ENCODE results near the gene GPN1. TPM values are rescaled to one million over a fixed set of nuclear protein-coding genes. Genes with fewer than 3 reads are reported as not detected.

The GPN1 gene
- polyA plus RNA-seq, 2 of the 4 experiments (the other 2 are of a cell fraction), result 59.8 to 98.9 TPM

- Histone ChIP-seq H3K27ac (no peak overlapping the region), H3K9me3 (no peaks in the 10 kb centered on the region), H3K4me2 (no peak overlapping the region), H3K4me1 (peaks cover 6% of the 10 kb centered on the region), H3K4me3 (no peak overlapping the region)
- 91% methylated on average over 2 of the region's 2 CpGs for WGBS (ENCODE audit: missing lambda C conversion rate)
- no peak for TF ChIP-seq MAX (IDR thresholded peaks at IDR 0.05)
- TF ChIP-seq FOSB (CRISPR knock-in tag; IDR thresholded peaks at IDR 0.05), result no peak
- TF ChIP-seq TP53 (CRISPR knock-in tag; IDR thresholded peaks at IDR 0.05), result no peak
- ATAC-seq (no peak), FAIRE-seq (no peak), DNase-seq (ENCODE audit: low read depth in 1 of 2, low spot score in 1 of 2) (no peak)
- CTCF ChIA-PET, result no interaction called here
- POLR2A ChIA-PET, result interaction anchor here (0.5 kb wide), 1 partner anchor 204 kb away, joined by 3 read pairs; no protein-coding TSS in a partner anchor
These were observed 5.4 kb downstream of the GPN1 start for GRCh38 chr2:27634291-27634690.

GRCh38 chr2:27636766-27637165, 7.9 kb downstream of the GPN1 start:
- Histone ChIP-seq H3K4me3 (no peak overlapping the region), H3K4me1 (no peaks in the 10 kb centered on the region), H3K27ac (no peak overlapping the region), H3K4me2 (no peak overlapping the region), H3K9me3 (no peaks in the 10 kb centered on the region)
- no peak for FAIRE-seq
- 81% methylated on average over 5 of the region's 5 CpGs for WGBS (ENCODE audit: missing lambda C conversion rate)
- DNase-seq (ENCODE audit: low read depth in 1 of 2, low spot score in 1 of 2), result no peak
- POLR2A ChIA-PET, result no interaction called here
- no peak for ATAC-seq
- TF ChIP-seq CHD4 (IDR thresholded peaks at IDR 0.05; ENCODE audit: borderline replicate concordance), result no peak
- CTCF ChIA-PET, result interaction anchor here (1.1 kb wide), 1 partner anchor 9 kb away, joined by 3 read pairs; no protein-coding TSS in a partner anchor

GRCh38 chr2:27638037-27638637, 9.3 kb downstream of the GPN1 start:
- Histone ChIP-seq H3K27ac (no peak overlapping the region), H3K9me3 (no peaks in the 10 kb centered on the region), H3K4me1 (no peaks in the 10 kb centered on the region), H3K4me2 (no peak overlapping the region), H3K4me3 (no peak overlapping the region)
- TF ChIP-seq NPAS2 (CRISPR knock-in tag; IDR thresholded peaks at IDR 0.05; ENCODE audit: borderline replicate concordance) (no peak), GATA3 (IDR thresholded peaks at IDR 0.05; ENCODE audit: borderline replicate concordance) (no peak), CHD2 (IDR thresholded peaks at IDR 0.05; ENCODE audit: low read length, partially characterized antibody) (no peak), RAD21 (conservative IDR thresholded peaks at IDR 0.05 in 1 of 2, IDR thresholded peaks at IDR 0.05 in 1 of 2) (no peak), HDAC2 (IDR thresholded peaks at IDR 0.05) (no peak), TP53 (CRISPR knock-in tag; IDR thresholded peaks at IDR 0.05) (no peak), RARB (CRISPR knock-in tag; IDR thresholded peaks at IDR 0.05) (no peak), HOXB13 (CRISPR knock-in tag; IDR thresholded peaks at IDR 0.05; ENCODE audit: low read depth) (no peak), USF2 (IDR thresholded peaks at IDR 0.05) (no peak), BHLHE40 (IDR thresholded peaks at IDR 0.05; ENCODE audit: low read depth, low read length) (no peak), CBX8 (IDR thresholded peaks at IDR 0.05) (no peak), PBX3 (IDR thresholded peaks at IDR 0.05) (no peak), ZNF302 (CRISPR knock-in tag; IDR thresholded peaks at IDR 0.05) (no peak), ZSCAN20 (CRISPR knock-in tag; IDR thresholded peaks at IDR 0.05) (no peak), REST (IDR thresholded peaks at IDR 0.05) (no peak), EHF (CRISPR knock-in tag; IDR thresholded peaks at IDR 0.05) (no peak), E2F6 (IDR thresholded peaks at IDR 0.05; ENCODE audit: borderline replicate concordance, low read depth) (no peak)
- no peak for ATAC-seq
- ChIA-PET CTCF (interaction anchor here (0.7 kb wide), 1 partner anchor 191 kb away, joined by 3 read pairs; no protein-coding TSS in a partner anchor), POLR2A (no interaction called here)
- no peak for FAIRE-seq
- DNase-seq (ENCODE audit: low read depth in 1 of 2, low spot score in 1 of 2), result no peak
- WGBS (ENCODE audit: missing lambda C conversion rate), result 87% methylated on average over 3 of the region's 3 CpGs

Data from A549 (cell line).